Measurements from ENCODE around the gene KCTD19. TPM values are rescaled to one million over a fixed set of nuclear protein-coding genes. Genes with fewer than 3 reads are reported as not detected.
"Not testable (repeated sequence)": the region's sequence is repeated elsewhere in the genome, so short reads cannot be mapped to it uniquely, and the experiment has no call there.

Gene KCTD19
- not detected in 2 replicates for total RNA-seq (2014; rRNA removed; shearing (Covaris generic))
- polyA plus RNA-seq (2015; cell fraction: cytosol; rRNA removed): not detected in 2 replicates
- 0.19 TPM in 1 of 2 replicates, not detected in the other for polyA plus RNA-seq (2015; cell fraction: nucleus; rRNA removed)

- no peak for DNase-seq (ENCODE audit: low read depth)
Observed at GRCh38 chr16:67326472-67327309, at the start of gene KCTD19, which contains the start of gene LRRC36. Gene KCTD19 (minus strand): TSS chr16:67326741. CDS start chr16:67326707, 34 bp downstream. Gene LRRC36 (plus strand): TSS chr16:67326815. CDS start chr16:67326863, 48 bp downstream.

- DNase-seq (ENCODE audit: low read depth): not testable (repeated sequence)
Observed at GRCh38 chr16:67376012-67376411, 49.5 kb upstream of the KCTD19 start.

- peak; percentile 19 for DNase-seq (ENCODE audit: low read depth)
Observed at GRCh38 chr16:67372664-67373063, 46.1 kb upstream of the KCTD19 start.

GRCh38 chr16:67370661-67371060 is 44.1 kb upstream of the KCTD19 start:
- no peak for DNase-seq (ENCODE audit: low read depth)

GRCh38 chr16:67364600-67365235 is 38.2 kb upstream of the KCTD19 start:
- no peak for DNase-seq (ENCODE audit: low read depth)

GRCh38 chr16:67361038-67361437 is 34.5 kb upstream of the KCTD19 start:
- DNase-seq (ENCODE audit: low read depth): no peak

GRCh38 chr16:67359540-67360269 is 33.2 kb upstream of the KCTD19 start:
- not testable (repeated sequence) for DNase-seq (ENCODE audit: low read depth)

GRCh38 chr16:67357561-67357960 is 31.0 kb upstream of the KCTD19 start:
- DNase-seq (ENCODE audit: low read depth): no peak

- no peak for DNase-seq (ENCODE audit: low read depth)
Observed at GRCh38 chr16:67356396-67356795, 29.9 kb upstream of the KCTD19 start.

- not testable (repeated sequence) for DNase-seq (ENCODE audit: low read depth)
Observed at GRCh38 chr16:67352463-67352862, 25.9 kb upstream of the KCTD19 start.

- DNase-seq (ENCODE audit: low read depth): no peak
Observed at GRCh38 chr16:67350324-67350723, 23.8 kb upstream of the KCTD19 start.

GRCh38 chr16:67349172-67349571 is 22.6 kb upstream of the KCTD19 start:
- DNase-seq (ENCODE audit: low read depth): peak; percentile 37

- DNase-seq (ENCODE audit: low read depth): no peak
Observed at GRCh38 chr16:67346341-67346740, 19.8 kb upstream of the KCTD19 start.

- DNase-seq (ENCODE audit: low read depth): no peak
Observed at GRCh38 chr16:67345401-67345800, 18.9 kb upstream of the KCTD19 start.

GRCh38 chr16:67342616-67343015 is 16.1 kb upstream of the KCTD19 start:
- DNase-seq (ENCODE audit: low read depth): no peak

GRCh38 chr16:67341250-67341649 is 14.7 kb upstream of the KCTD19 start:
- no peak for DNase-seq (ENCODE audit: low read depth)

- peak; percentile 52 for DNase-seq (ENCODE audit: low read depth)
Observed at GRCh38 chr16:67339453-67339852, 12.9 kb upstream of the KCTD19 start.

- DNase-seq (ENCODE audit: low read depth): peak; percentile 69
Observed at GRCh38 chr16:67336648-67337047, 10.1 kb upstream of the KCTD19 start.

- DNase-seq (ENCODE audit: low read depth): no peak
Observed at GRCh38 chr16:67336116-67336515, 9.6 kb upstream of the KCTD19 start.

GRCh38 chr16:67333315-67333714 is 6.8 kb upstream of the KCTD19 start:
- DNase-seq (ENCODE audit: low read depth): no peak

- DNase-seq (ENCODE audit: low read depth): no peak
Observed at GRCh38 chr16:67329901-67330300, 3.4 kb upstream of the KCTD19 start.

GRCh38 chr16:67327743-67328142 is 1.2 kb upstream of the KCTD19 start:
- no peak for DNase-seq (ENCODE audit: low read depth)

Data from HT1080 (cell line).